HG03460 (cell line): ENCODE measurements around the gene KIR3DL2.
"Not testable (repeated sequence)": the region's sequence is repeated elsewhere in the genome, so short reads cannot be mapped to it uniquely, and the experiment has no call there.

ENCODE experiments used
- ATAC-seq: cut with Tn5 transposase; IDR thresholded peaks from one replicate; pipeline ENCODE4 v1.9.1; 2021; ENCODE audit not compliant: unreplicated experiment

The KIR3DL2 gene

GRCh38 chr19:54863459-54863858 lies 13.2 kb downstream of the KIR3DL2 start:
- ATAC-seq: not testable (repeated sequence)

- no peak for ATAC-seq
These were observed 21.5 kb downstream of the KIR3DL2 start for GRCh38 chr19:54871696-54872095.

GRCh38 chr19:54873990-54874389 lies 23.7 kb downstream of the KIR3DL2 start, which contains the start of gene FCAR:
Gene FCAR, plus strand, starts transcription at chr19:54874235. Its CDS starts 55 bp downstream, at chr19:54874290.
- no peak for ATAC-seq

GRCh38 chr19:54875506-54875905 lies 25.3 kb downstream of the KIR3DL2 start:
- no peak for ATAC-seq

- ATAC-seq: no peak
These were observed 27.2 kb downstream of the KIR3DL2 start for GRCh38 chr19:54877471-54877870.

- no peak for ATAC-seq
These were observed 31.6 kb downstream of the KIR3DL2 start for GRCh38 chr19:54881884-54882283.

GRCh38 chr19:54882758-54883157 lies 32.5 kb downstream of the KIR3DL2 start:
- no peak for ATAC-seq

GRCh38 chr19:54883228-54883627 lies 33.0 kb downstream of the KIR3DL2 start:
- no peak for ATAC-seq

- ATAC-seq: no peak
These were observed 38.0 kb downstream of the KIR3DL2 start for GRCh38 chr19:54888239-54888638.

- no peak for ATAC-seq
These were observed 39.3 kb downstream of the KIR3DL2 start for GRCh38 chr19:54889566-54889965.

- no peak for ATAC-seq
These were observed 43.2 kb downstream of the KIR3DL2 start for GRCh38 chr19:54893406-54893805.

- not testable (repeated sequence) for ATAC-seq
These were observed 43.9 kb downstream of the KIR3DL2 start for GRCh38 chr19:54894106-54894505.

- ATAC-seq: no peak
These were observed 45.8 kb downstream of the KIR3DL2 start for GRCh38 chr19:54896036-54896435.

GRCh38 chr19:54898685-54899084 lies 48.4 kb downstream of the KIR3DL2 start:
- not testable (repeated sequence) for ATAC-seq

- not testable (repeated sequence) for ATAC-seq
These were observed 49.4 kb downstream of the KIR3DL2 start for GRCh38 chr19:54899646-54900045.

- ATAC-seq: not testable (repeated sequence)
These were observed 50.9 kb downstream of the KIR3DL2 start for GRCh38 chr19:54901153-54901552.

- ATAC-seq: no peak
These were observed 51.8 kb downstream of the KIR3DL2 start for GRCh38 chr19:54902061-54902460.

GRCh38 chr19:54903303-54903702 lies 53.1 kb downstream of the KIR3DL2 start:
- ATAC-seq: no peak

- not testable (repeated sequence) for ATAC-seq
These were observed 54.0 kb downstream of the KIR3DL2 start for GRCh38 chr19:54904261-54904660.

- ATAC-seq: no peak
These were observed 55.2 kb downstream of the KIR3DL2 start for GRCh38 chr19:54905421-54905802.

GRCh38 chr19:54905803-54906511 lies 55.7 kb downstream of the KIR3DL2 start, which contains the start of gene NCR1:
Gene NCR1, plus strand, starts transcription at chr19:54906148. Its CDS starts 40 bp downstream, at chr19:54906188.
- ATAC-seq: no peak

GRCh38 chr19:54906819-54907218 lies 56.6 kb downstream of the KIR3DL2 start:
- ATAC-seq: no peak

GRCh38 chr19:54907899-54908298 lies 57.7 kb downstream of the KIR3DL2 start:
- not testable (repeated sequence) for ATAC-seq
